Astrocyte of the spinal cord (primary cell): ENCODE data around the gene STOX1.
"Not testable (repeated sequence)": the region's sequence is repeated elsewhere in the genome, so short reads cannot be mapped to it uniquely, and the experiment has no call there.

Source experiments
- DNase-seq: peaks from one replicate; pipeline ENCODE4 v3.0.0; 2011; ENCODE audit warnings: low read depth, low spot score
- H3K4me3 ChIP-seq: 2 replicates; pipeline ENCODE4 v1.5.1; 2011; ENCODE audit warnings: low read depth, mild to moderate bottlenecking, low read length, moderate library complexity
- CTCF ChIP-seq: IDR thresholded peaks from 2 replicates; pipeline ENCODE4 v1.5.1; 2012; ENCODE audit warnings: low read depth, mild to moderate bottlenecking, low read length, inconsistent platforms
- in situ Hi-C: cut with HindIII; loops from 2 replicates; pipeline ENCODE4 v1.10.0; 2017; ENCODE audit warnings: low sequenced_read_pairs

Gene STOX1

GRCh38 chr10:68901105-68901927, 74.0 kb downstream of the STOX1 start, which contains the start of gene DDX50:
Gene DDX50 (plus strand): TSS chr10:68901315. CDS start chr10:68901385, 70 bp downstream.
- TF ChIP-seq CTCF = no peak
- DNase-seq = peak; percentile 100
- in situ Hi-C loops = no loop called here
- H3K4me3 ChIP-seq = peak within 1 kb of the TSS; percentile 81

GRCh38 chr10:68902382-68902781, 75.1 kb downstream of the STOX1 start:
- in situ Hi-C loops = no loop called here
- DNase-seq = no peak
- TF ChIP-seq CTCF = no peak
- H3K4me3 ChIP-seq = peak overlapping the region; percentile 81

GRCh38 chr10:68924593-68924992, 97.3 kb downstream of the STOX1 start:
- peak; percentile 56 for DNase-seq
- in situ Hi-C loops = no loop called here

GRCh38 chr10:68925489-68925888, 98.2 kb downstream of the STOX1 start:
- H3K4me3 ChIP-seq = no peak overlapping the region
- DNase-seq = no peak
- in situ Hi-C loops = no loop called here
- no peak for TF ChIP-seq CTCF

More at GRCh38 chr10:68924593-68924992, 97.3 kb downstream of the STOX1 start:
- no peak overlapping the region for H3K4me3 ChIP-seq
- no peak for TF ChIP-seq CTCF

- DNase-seq, H3K4me3 ChIP-seq, in situ Hi-C loops: not testable (repeated sequence)
Measured at GRCh38 chr10:68929157-68929556, 101.8 kb downstream of the STOX1 start.

GRCh38 chr10:68929888-68930287, 102.6 kb downstream of the STOX1 start:
- H3K4me3 ChIP-seq, in situ Hi-C loops, DNase-seq: not testable (repeated sequence)

- in situ Hi-C loops, H3K4me3 ChIP-seq, DNase-seq: not testable (repeated sequence)
Measured at GRCh38 chr10:68932860-68933259, 105.5 kb downstream of the STOX1 start.

GRCh38 chr10:68934994-68935393, 107.7 kb downstream of the STOX1 start:
- in situ Hi-C loops = no loop called here
- DNase-seq = no peak
- no peak overlapping the region for H3K4me3 ChIP-seq
- no peak for TF ChIP-seq CTCF
